Right kidney (tissue), 1 donor: ENCODE data around the gene TMC2.

Experiments used
- DNase-seq: peaks from one replicate; pipeline ENCODE4 v3.0.0-alpha.2; 2016

Gene TMC2

DNA sequence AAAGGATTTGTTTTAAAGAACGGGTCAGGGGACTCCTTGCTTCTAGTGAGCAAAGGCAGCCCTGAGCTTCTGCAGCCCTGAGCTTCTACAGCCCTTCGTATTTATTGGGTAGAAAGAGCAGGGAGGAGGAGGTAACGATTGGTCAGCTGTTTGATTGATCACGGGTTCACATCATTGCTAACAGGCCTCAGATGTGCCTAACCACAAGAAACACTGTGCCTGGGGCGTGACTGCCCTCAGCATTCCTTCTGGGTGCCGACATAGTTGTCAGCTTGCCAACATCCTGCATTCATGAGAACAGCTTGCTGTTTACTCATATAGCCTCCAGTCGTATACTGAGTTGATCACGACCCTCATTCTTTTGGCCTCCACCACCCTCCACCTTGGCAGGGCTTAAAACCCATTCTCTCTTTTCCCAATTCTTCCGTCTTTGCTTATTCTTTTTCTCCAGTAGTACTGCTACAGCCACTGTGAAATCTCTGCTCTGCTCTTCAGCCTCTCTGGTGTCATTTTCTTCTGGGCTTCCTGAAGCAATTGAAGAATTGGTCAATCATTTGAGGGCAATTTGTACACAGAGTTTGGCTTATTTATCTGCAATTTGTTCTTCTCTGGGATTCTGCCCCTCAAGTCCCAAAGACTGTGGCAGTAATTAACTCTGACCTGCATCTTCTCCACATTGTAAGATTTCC is 90.6 kb downstream of the TMC2 start:
- no peak for DNase-seq

DNA sequence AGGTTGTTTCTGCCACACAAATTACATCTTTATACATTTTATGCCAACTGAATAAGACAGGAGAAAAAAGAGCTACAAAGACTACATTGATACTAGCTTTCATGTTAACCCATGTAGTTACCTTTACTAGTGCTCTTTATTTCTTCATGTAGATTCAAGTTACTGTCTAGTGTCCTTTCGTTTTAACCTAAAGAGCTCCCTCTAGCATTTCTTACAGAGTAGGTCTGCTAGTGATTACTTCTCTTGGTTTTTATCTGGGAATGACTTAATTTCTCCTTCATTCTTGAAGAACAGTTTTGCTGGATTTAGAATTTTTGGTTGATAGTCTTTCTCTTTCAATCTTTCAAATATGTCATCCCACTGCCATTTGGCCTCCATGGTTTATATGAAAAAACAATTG is 94.9 kb downstream of the TMC2 start:
- DNase-seq: no peak

DNA sequence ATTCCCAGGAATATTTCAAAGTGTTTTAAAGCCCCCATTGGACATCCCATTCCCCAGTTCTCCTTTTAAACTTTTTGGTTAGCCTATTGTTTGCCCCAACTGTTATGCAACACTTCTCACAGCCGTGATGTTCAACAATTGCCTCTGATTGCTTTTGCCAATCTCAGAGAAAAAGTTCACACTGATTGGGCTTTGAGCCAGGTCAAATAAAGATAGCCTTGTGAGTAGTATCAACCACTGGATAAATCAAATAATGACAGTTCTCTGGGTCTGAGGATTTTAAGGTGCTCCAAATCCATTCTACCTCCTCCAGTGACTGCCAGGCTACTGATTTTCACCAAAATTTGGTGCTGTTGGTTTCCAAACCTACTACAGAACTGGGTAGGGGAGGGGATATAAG is 97.0 kb downstream of the TMC2 start:
- DNase-seq: no peak

DNA sequence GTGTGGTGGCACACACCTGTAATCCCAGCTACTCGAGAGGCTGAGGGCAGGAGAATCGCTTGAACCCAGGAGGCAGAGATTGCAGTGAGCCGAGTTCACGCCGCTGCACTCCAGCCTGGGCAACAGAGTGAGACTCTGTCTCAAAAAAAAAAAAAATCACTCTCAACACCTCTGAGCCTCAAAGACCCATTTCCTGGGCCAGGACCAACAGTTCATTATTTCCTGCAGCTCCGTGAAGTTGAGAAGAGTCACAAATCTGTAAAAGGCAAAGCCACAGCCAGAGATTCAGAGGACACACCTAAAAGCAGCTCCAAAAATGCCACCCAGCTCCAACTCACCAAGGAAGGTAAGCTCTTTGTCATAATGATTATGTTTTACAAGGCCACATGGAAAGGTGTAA is 100.9 kb downstream of the TMC2 start:
- DNase-seq: no peak

DNA sequence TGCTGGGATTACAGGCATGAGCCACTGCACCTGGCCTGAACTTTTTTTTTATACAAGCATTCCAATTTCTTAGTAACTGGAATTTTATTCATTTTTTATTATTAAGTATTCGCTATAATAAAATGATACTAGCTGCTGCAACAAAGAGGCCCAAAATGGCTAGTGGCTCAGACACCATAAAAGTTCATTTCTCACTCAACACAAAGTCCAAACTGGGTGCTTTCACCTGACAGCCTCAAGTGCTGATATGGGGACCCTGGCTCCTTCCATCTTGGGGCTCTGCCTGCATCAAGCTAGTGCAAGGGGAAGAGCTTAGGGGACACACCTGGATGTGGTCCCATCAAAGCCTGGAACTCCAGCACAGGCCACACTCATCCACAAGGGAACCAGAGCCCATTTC is 103.9 kb downstream of the TMC2 start:
- no peak for DNase-seq

- DNase-seq: no peak
Observed at GRCh38 chr20:2640899-2641298, 104.5 kb downstream of the TMC2 start.

- no peak for DNase-seq
Observed at GRCh38 chr20:2643708-2644107, 107.3 kb downstream of the TMC2 start.

DNA sequence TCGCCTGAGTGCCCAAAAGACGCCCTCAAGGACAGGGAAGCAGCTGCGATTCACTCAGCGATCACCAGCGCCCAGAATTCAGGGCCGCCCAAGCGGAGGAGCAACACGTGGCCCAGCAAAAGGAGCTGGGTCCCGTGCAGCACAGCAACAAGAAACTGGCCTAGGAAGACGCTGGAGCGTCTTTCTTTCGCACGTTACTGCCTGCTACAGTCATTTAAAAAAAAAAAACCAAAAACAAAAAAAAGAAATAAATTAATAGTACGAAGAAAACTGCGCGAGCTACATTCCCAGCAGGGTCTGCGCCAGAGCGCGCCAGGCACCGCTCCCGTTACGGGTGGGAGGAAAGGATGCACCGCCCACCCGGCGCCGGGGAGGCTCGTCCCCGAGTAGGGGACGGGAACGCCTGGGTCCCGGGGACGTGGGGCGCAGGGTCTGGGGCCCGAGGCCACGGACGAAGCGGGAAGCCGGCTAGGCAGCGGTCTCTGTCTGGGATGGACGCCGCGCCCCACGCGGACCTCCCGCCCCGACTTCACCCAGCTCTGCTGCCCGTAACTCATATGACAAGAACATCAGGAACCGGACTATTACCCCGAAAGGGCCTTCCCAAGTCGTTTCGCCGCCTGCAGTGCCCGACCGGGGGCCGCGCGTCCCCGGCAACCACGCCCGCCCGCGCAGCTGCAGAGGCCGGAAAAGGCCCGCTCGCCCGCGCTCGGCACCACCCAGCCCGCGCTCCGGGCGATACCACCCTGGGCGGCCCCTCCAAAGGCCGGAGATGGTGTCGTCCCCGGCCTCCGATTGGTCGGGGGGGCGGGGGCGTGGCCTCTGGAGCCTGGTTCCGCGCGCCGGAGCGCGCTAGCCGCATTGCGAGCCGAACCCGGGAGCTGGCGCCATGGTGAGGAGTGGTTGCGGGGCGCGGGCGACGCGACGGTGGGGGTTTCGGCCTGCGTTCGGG is 115.7 kb downstream of the TMC2 start, which contains the start of gene NOP56:
NOP56 (plus strand) TSS at position 861 of the 952 bp plus-strand sequence; CDS start at position 890, 29 bp downstream.
- DNase-seq: peak; percentile 96

DNA sequence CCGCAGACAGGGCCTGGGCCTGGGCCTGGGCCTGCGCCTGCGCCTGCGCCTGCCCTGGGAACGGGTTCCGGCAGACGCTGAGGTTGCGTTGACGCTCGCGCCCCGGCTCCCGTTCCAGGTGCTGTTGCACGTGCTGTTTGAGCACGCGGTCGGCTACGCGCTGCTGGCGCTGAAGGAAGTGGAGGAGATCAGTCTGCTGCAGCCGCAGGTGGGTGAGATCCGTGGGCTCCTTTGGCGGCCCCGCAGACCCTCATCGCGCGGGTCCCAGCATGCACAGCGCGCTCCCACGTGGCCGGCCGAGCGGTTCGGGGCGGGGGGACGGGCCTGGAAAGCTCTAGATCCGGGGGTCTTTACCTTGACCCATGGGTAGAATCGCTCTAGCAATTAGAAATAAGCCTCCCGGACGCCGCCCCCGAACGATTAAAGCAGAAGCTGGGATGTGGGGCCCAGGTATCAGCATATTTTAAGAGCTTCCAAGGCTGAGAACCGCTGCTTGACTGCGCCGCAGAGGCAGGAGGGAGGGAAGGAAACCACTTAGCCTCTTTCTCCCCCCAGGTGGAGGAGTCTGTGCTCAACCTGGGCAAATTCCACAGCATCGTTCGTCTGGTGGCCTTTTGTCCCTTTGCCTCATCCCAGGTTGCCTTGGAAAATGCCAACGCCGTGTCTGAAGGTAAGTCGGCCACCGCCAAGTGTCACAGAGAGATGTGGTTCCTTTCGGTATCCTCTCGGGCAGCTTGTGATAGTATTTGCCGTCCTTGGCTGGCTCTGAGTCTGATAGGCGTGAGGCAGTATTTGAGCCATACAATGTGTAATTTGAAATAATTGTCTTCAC is 116.6 kb downstream of the TMC2 start:
- no peak for DNase-seq

GRCh38 chr20:2653556-2654383 is 117.4 kb downstream of the TMC2 start:
- no peak for DNase-seq

GRCh38 chr20:2654384-2654822 is 118.0 kb downstream of the TMC2 start:
- DNase-seq: no peak

GRCh38 chr20:2654831-2655230 is 118.5 kb downstream of the TMC2 start:
- no peak for DNase-seq

DNA sequence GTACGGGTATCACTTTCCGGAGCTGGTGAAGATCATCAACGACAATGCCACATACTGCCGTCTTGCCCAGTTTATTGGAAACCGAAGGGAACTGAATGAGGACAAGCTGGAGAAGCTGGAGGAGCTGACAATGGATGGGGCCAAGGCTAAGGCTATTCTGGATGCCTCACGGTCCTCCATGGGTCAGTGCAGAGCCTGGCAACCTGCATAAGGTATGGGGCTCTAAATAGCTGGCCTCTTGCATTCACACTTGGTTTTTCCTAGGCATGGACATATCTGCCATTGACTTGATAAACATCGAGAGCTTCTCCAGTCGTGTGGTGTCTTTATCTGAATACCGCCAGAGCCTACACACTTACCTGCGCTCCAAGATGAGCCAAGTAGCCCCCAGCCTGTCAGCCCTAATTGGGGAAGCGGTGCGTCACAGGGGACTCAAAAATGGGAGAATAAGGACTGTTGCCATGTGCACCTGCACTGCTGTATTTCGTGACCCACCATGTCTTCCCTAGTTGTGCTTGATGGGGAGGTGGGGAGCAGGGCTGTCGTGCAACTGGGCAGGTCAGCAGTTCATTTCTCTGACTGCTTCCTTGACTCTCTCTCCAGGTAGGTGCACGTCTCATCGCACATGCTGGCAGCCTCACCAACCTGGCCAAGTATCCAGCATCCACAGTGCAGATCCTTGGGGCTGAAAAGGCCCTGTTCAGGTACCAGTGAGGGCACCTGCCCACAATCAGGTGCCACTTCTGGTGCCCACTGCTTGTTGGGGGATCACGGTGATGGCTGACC is 119.2 kb downstream of the TMC2 start:
- no peak for DNase-seq

GRCh38 chr20:2656471-2657117 is 120.2 kb downstream of the TMC2 start:
- no peak for DNase-seq

DNA sequence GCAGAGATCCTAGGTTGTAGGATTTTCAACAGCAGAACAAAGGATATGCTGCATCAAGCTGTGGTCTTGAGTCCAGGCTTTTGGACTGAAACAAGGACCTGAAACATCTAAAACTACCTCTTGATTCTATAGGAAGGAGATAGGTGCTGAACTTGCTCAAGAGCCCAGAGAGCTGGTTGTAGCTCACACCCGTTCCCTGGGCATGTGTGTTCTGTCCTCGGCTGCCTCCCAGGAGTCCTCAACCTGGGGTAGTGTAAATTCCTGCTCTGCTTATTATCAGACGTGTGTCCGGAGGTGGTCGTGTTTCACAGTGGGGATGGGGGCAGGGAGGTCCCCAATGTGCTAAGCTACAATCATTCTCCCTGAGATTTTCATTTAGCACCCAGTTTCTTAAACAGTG is 120.9 kb downstream of the TMC2 start:
- DNase-seq: no peak

GRCh38 chr20:2657674-2658073 is 121.3 kb downstream of the TMC2 start:
- no peak for DNase-seq

DNA sequence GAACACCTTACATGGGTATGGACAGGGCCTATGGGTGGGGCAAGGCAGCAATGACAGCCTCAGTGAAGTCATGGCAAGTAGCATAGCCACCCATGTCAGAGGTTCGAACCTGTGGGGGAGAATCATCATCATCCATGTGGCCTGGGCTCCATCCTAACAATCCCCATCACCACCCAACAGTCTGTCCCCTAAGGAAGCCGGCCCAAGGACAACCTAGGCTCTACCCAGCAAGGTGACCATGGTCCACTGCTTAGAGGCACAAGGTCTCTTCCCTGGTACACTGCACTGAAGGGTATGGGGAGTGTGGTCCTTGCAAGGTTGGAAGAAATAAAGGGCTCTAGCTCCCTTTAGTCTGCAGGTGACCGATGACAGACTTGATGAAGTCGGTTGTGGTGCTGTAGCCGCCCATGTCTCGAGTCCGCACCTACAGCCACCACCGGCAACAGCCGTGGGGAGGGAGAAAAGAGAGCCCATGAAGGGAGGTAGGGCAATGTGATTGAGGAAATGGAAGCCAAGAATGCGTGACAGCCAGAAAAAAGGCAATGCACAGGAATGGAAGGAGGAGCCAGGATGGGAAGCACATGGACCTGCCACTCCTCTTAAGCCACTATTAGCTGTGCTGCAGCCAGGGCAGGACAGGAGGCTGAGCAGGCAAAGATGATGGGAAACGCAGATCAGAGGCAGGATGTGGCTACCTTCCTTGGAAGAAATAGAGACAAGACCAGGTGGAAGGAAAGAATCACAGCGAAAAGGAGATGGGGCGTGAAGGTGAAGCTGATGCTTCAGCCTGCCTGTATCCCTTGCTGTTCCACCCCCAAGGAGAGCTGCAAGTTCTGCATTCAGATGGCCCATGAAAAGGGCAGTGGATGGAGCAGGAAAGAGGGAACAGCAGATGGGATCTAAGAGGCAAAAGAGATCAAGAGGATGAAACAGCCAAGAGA is 122.3 kb downstream of the TMC2 start:
- DNase-seq: no peak

- no peak for DNase-seq
Observed at GRCh38 chr20:2659547-2659946, 123.2 kb downstream of the TMC2 start.

GRCh38 chr20:2663364-2663886 is 127.1 kb downstream of the TMC2 start:
- no peak for DNase-seq
